Lower lobe of right lung (tissue), 2 donors: ENCODE results near the gene LRP3. TPM values are rescaled to one million over a fixed set of nuclear protein-coding genes. Genes with fewer than 3 reads are reported as not detected.
"Not testable (repeated sequence)": the region's sequence is repeated elsewhere in the genome, so short reads cannot be mapped to it uniquely, and the experiment has no call there.

Source experiments
- ATAC-seq, 2 donors: fragments of 200-7000 bp; cut with Tn5 transposase; one replicate each; pipeline ENCODE4 v1.9.1; 2020 to 2022; ENCODE audit warnings: mild to moderate bottlenecking in 2 of 2, moderate library complexity in 2 of 2
- DNase-seq: peaks from one replicate; pipeline ENCODE4 v3.0.0-alpha.2; 2020
- H3K27ac ChIP-seq: fragments of 200-600 bp; one replicate; pipeline ENCODE4 v1.8.0; 2022
- H3K27me3 ChIP-seq: fragments of 200-600 bp; one replicate; pipeline ENCODE4 v1.8.0; 2022; ENCODE audit warnings: low read depth
- H3K36me3 ChIP-seq: fragments of 200-600 bp; one replicate; pipeline ENCODE4 v1.8.0; 2022; ENCODE audit warnings: mild to moderate bottlenecking
- H3K4me1 ChIP-seq: fragments of 200-600 bp; one replicate; pipeline ENCODE4 v1.8.0; 2022
- H3K4me3 ChIP-seq: fragments of 200-600 bp; one replicate; pipeline ENCODE4 v1.8.0; 2022; ENCODE audit warnings: mild to moderate bottlenecking
- H3K9me3 ChIP-seq: fragments of 200-600 bp; one replicate; pipeline ENCODE4 v1.8.0; 2022
- intact Hi-C: fragments of 100-400 bp; cut with DNase I; formaldehyde crosslinking; loops from one replicate; pipeline ENCODE4 v1.11.0; 2022
- total RNA-seq: library from RNA; stranded (reverse); fragmentation: NEBNext Ultra II Directional; extraction: Animal tissue kit (Norgen Biotek cat#: 25700); gene quantifications from one replicate; pipeline ENCODE4 v1.2.1, GENCODE V29; 2021
- TF ChIP-seq, protein P1 (sequence below): fragments of 200-600 bp; IDR thresholded peaks from one replicate; pipeline ENCODE4 v1.8.0; 2022; ENCODE audit warnings: antibody characterized with exemption, mild to moderate bottlenecking
- donor health status: DM: no; HTN: yes; CAD: no; lungs with severe emphysema.

Gene LRP3
- total RNA-seq, 1 donor from 2014 or later, result 13.8 TPM

DNA sequence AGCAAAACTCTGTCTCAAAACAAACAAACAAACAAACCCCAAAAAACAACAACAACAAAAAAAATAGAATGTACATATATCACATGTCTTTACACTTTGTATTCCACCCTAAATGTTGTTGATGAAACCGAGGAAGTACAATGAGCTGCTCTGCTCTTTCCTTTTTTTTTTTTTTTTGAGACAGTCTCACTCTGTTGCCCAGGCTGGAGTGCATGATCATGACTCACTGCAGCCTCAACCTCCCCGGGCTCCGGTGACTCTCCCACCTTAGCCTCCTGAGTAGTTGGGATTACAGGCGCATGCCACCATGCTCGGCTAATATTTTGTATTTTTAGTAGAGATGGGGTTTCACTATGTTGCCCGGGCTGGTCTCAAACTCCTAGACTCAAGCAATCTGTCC is 30.6 kb upstream of the LRP3 start:
- TF ChIP-seq, protein P1, sequence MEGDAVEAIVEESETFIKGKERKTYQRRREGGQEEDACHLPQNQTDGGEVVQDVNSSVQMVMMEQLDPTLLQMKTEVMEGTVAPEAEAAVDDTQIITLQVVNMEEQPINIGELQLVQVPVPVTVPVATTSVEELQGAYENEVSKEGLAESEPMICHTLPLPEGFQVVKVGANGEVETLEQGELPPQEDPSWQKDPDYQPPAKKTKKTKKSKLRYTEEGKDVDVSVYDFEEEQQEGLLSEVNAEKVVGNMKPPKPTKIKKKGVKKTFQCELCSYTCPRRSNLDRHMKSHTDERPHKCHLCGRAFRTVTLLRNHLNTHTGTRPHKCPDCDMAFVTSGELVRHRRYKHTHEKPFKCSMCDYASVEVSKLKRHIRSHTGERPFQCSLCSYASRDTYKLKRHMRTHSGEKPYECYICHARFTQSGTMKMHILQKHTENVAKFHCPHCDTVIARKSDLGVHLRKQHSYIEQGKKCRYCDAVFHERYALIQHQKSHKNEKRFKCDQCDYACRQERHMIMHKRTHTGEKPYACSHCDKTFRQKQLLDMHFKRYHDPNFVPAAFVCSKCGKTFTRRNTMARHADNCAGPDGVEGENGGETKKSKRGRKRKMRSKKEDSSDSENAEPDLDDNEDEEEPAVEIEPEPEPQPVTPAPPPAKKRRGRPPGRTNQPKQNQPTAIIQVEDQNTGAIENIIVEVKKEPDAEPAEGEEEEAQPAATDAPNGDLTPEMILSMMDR, result no peak
- intact Hi-C loops, result no loop called here
- no peak overlapping the region for H3K4me3 ChIP-seq
- no peak overlapping the region for H3K27ac ChIP-seq
- ATAC-seq (no peak), DNase-seq (no peak)
- no peaks in the 10 kb centered on the region for H3K9me3 ChIP-seq
- no peaks in the 10 kb centered on the region for H3K4me1 ChIP-seq
- no peaks in the 10 kb centered on the region for H3K36me3 ChIP-seq
- no peaks in the 10 kb centered on the region for H3K27me3 ChIP-seq

DNA sequence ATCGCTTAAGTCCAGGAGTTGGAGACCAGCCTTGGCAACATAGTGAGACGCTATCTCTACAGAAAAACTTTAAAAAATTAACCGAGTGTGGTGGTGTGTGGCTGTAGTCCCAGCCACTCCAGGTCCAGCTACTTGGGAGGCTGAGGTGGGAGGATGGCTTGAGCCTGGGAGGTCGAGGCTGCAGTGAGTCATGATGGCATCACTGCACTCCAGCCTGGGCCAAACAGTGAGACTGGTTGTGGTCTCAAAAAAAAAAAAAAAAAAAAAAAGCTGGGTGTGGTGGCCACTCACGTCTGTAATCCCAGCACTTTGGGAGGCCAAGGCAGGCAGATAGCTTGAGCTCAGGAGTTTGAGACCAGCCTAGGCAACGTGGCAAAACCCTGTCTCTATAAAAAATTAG is 28.1 kb upstream of the LRP3 start:
- H3K9me3 ChIP-seq, H3K27ac ChIP-seq, H3K27me3 ChIP-seq, H3K4me3 ChIP-seq, ATAC-seq, DNase-seq, intact Hi-C loops, H3K36me3 ChIP-seq, H3K4me1 ChIP-seq: not testable (repeated sequence)

GRCh38 chr19:33167438-33167837 is 26.7 kb upstream of the LRP3 start:
- Histone ChIP-seq H3K4me3 (no peak overlapping the region), H3K27me3 (no peaks in the 10 kb centered on the region), H3K36me3 (no peaks in the 10 kb centered on the region), H3K4me1 (no peaks in the 10 kb centered on the region), H3K27ac (no peak overlapping the region), H3K9me3 (no peaks in the 10 kb centered on the region)
- DNase-seq (no peak), ATAC-seq (no peak)
- TF ChIP-seq, protein P1, result no peak
- intact Hi-C loops, result no loop called here

GRCh38 chr19:33168528-33168927 is 25.6 kb upstream of the LRP3 start:
- intact Hi-C loops, result no loop called here
- H3K4me1 ChIP-seq, result no peaks in the 10 kb centered on the region
- no peaks in the 10 kb centered on the region for H3K36me3 ChIP-seq
- no peak overlapping the region for H3K27ac ChIP-seq
- ATAC-seq, result no peak
- no peaks in the 10 kb centered on the region for H3K9me3 ChIP-seq
- no peaks in the 10 kb centered on the region for H3K27me3 ChIP-seq
- H3K4me3 ChIP-seq, result no peak overlapping the region
- DNase-seq, result no peak
- TF ChIP-seq, protein P1, result no peak

DNA sequence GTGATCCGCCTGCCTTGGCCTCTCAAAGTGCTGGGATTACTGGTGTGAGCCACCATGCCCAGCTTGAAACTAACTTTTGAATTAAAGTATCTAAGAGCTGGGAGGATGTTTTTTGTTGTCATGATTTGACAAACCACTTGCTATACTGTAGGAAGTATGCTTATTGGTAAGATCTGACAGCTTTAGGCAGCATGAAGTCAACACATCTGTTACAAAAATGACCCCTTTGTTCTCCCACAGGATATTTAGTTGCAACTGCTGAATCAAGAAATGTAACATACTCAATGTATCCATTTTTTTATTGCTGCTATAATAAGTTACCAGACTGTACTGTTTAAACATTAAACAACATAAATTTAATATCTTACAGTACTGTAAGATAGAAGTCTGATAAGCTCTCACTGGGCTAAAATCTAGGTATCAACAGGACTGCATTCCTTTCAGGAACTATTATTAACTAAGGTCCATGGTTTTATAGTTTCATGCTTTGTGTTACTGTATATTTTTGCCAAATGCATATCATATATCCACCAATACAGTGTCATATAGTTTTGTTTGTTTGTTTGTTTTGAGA is 22.8 kb upstream of the LRP3 start:
- intact Hi-C loops, result no loop called here
- H3K4me3 ChIP-seq, result no peak overlapping the region
- no peaks in the 10 kb centered on the region for H3K9me3 ChIP-seq
- no peak for ATAC-seq
- TF ChIP-seq, protein P1, result no peak
- H3K27ac ChIP-seq, result no peak overlapping the region
- no peak for DNase-seq
- no peaks in the 10 kb centered on the region for H3K27me3 ChIP-seq
- H3K4me1 ChIP-seq, result peaks cover 8% of the 10 kb centered on the region
- no peaks in the 10 kb centered on the region for H3K36me3 ChIP-seq

DNA sequence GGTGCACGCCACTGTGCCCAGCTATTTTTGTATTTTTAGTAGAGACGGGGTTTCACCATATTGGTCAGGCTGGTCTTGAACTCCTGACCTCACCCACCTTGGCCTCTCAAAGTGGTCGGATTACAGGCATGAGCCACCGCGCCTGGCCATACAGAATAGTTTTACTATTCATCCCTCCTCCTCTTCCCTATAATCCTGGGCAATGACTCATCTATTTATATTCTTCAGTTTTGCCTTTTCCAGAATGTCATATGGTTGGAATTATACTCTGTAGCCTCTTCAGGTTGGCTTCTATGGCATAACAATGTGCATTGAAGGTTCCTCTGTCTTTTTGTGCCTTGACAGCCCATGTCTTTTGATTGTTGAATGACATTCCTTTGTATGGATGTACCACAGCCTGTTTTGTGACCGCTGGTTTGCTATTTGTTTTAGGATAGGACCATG is 22.2 kb upstream of the LRP3 start:
- intact Hi-C loops, result no loop called here
- TF ChIP-seq, protein P1, result no peak

More for the DNA sequence above, 22.2 kb upstream of the LRP3 start:
- DNase-seq, result no peak
- Histone ChIP-seq H3K36me3 (no peaks in the 10 kb centered on the region), H3K4me3 (no peak overlapping the region), H3K27me3 (no peaks in the 10 kb centered on the region), H3K27ac (no peak overlapping the region), H3K9me3 (no peaks in the 10 kb centered on the region), H3K4me1 (peaks cover 8% of the 10 kb centered on the region)
- no peak for ATAC-seq
